K562 (cell line): Measurements from ENCODE around the gene TRAF3IP3. TPM values are rescaled to one million over a fixed set of nuclear protein-coding genes. Genes with fewer than 3 reads are reported as not detected.

Experiments used
- ADNP ChIP-seq: fragments of 200-800 bp; sonication (Bioruptor generic); IDR thresholded peaks from 2 replicates; pipeline ENCODE4 v1.6.1; 2016; ENCODE audit warnings: missing genetic modification characterization, missing compliant biosample characterization
- BRD4 ChIP-seq: fragments of 200-600 bp; sonication (generic); IDR thresholded peaks from 2 replicates; pipeline ENCODE4 v1.6.1; 2017; ENCODE audit warnings: inconsistent platforms
- CBFA2T2 ChIP-seq: fragments of 450-650 bp; conservative IDR thresholded peaks from 2 replicates; pipeline ENCODE4 v1.6.1; 2017; ENCODE audit warnings: mild to moderate bottlenecking
- EZH2 ChIP-seq: IDR thresholded peaks from 2 replicates; pipeline ENCODE4 v1.6.1; 2012; ENCODE audit warnings: low read depth, mild to moderate bottlenecking, inconsistent platforms, low read length, borderline replicate concordance
- KDM5B ChIP-seq: fragments of 200-600 bp; sonication (generic); IDR thresholded peaks from 2 replicates; pipeline ENCODE4 v1.6.1; 2012; ENCODE audit warnings: low read depth, mild to moderate bottlenecking, moderate library complexity, low read length, control low read depth, inconsistent platforms; ENCODE audit not compliant: insufficient replicate concordance
- MLLT1 ChIP-seq, 2 experiments: fragments of 450-650 bp; IDR thresholded peaks; 2 replicates each; pipeline ENCODE4 v1.6.1; 2016
- TEAD4 ChIP-seq, 2 experiments: sonication (generic) in 1 of 2; formaldehyde crosslinking in 1 of 2; IDR thresholded peaks; 2 replicates each; pipeline versions ENCODE4 v1.6.1 to v1.8.0; 2012 to 2022; ENCODE audit warnings: borderline replicate concordance in 1 of 2, inconsistent platforms in 1 of 2, low read length in 1 of 2, mild to moderate bottlenecking in 1 of 2, missing genetic modification reagents in 1 of 2
- WHSC1 ChIP-seq: IDR thresholded peaks from one replicate; pipeline ENCODE4 v1.6.1; 2012; ENCODE audit warnings: low read length, control low read depth, inconsistent platforms
- ZBTB1 ChIP-seq: sonication (generic); formaldehyde crosslinking; IDR thresholded peaks from 2 replicates; pipeline ENCODE4 v1.8.1; 2023; ENCODE audit warnings: missing genetic modification reagents, low read depth, mild to moderate bottlenecking, borderline replicate concordance
- ZFPM2 ChIP-seq: fragments of 250-450 bp; sonication (Bioruptor Pico); IDR thresholded peaks from 2 replicates; pipeline ENCODE4 v1.5.1; 2022; ENCODE audit warnings: mild to moderate bottlenecking
- ZNF124 ChIP-seq: sonication (generic); formaldehyde crosslinking; IDR thresholded peaks from 2 replicates; pipeline ENCODE4 v1.8.1; 2022; ENCODE audit warnings: missing genetic modification reagents
- ZNF174 ChIP-seq: fragments of 250-450 bp; sonication (Bioruptor Pico); IDR thresholded peaks from 2 replicates; pipeline ENCODE4 v1.4.0; 2020; ENCODE audit warnings: mild to moderate bottlenecking
- ZNF24 ChIP-seq: fragments of 450-650 bp; IDR thresholded peaks from 2 replicates; pipeline ENCODE4 v1.6.1; 2016
- ZNF282 ChIP-seq: sonication (generic); formaldehyde crosslinking; IDR thresholded peaks from 2 replicates; pipeline ENCODE4 v1.8.1; 2023; ENCODE audit warnings: missing genetic modification reagents
- ZNF407 ChIP-seq: fragments of 450-650 bp; IDR thresholded peaks from 2 replicates; pipeline ENCODE4 v1.6.1; 2016; ENCODE audit warnings: low read depth
- ZNF507 ChIP-seq: conservative IDR thresholded peaks from 2 replicates; pipeline ENCODE4 v1.6.1; 2017; ENCODE audit warnings: missing genetic modification characterization, missing compliant biosample characterization
- ZNF717 ChIP-seq: fragments of 250-450 bp; sonication (Bioruptor Pico); IDR thresholded peaks from 2 replicates; pipeline ENCODE4 v1.5.0; 2021
- polyA plus RNA-seq, 8 experiments: library from polyadenylated mRNA; depleted of rRNA in 4 of 8; stranded (reverse) in 5 of 8; unstranded in 3 of 8; fragments of >200 nt; fragmentation: Nextera tagmentation in 2 of 8; fragmentation: Illumina TruSeq in 1 of 8; extraction: Ambion mirVana in 2 of 8; extraction: Trizol in 1 of 8; gene quantifications; 2 replicates each; pipeline versions ENCODE4 v1.2.1 to v1.2.3, GENCODE V29; 2011 to 2014; ENCODE audit warnings: inconsistent platforms in 1 of 8, missing spikeins in 1 of 8
- total RNA-seq, 7 experiments: library from RNA; depleted of rRNA in 6 of 7; stranded (reverse); fragments of >200 nt in 6 of 7; fragmentation: Illumina TruSeq in 2 of 7; extraction: Trizol in 2 of 7; gene quantifications; 2 replicates each; pipeline versions ENCODE4 v1.2.1 to v1.2.3, GENCODE V29; 2011 to 2021; ENCODE audit warnings: low replicate concordance in 1 of 7
- TF ChIP-seq, protein P1 (sequence below): fragments of 450-650 bp; formaldehyde crosslinking; IDR thresholded peaks from 2 replicates; pipeline ENCODE4 v1.4.0; 2022; ENCODE audit warnings: missing genetic modification characterization

TRAF3IP3 gene
- total and polyA plus RNA-seq, 9 of the 15 experiments (the other 6 are each of a cell fraction or from before 2014, with no cell fraction given) = 0.06 to 1.1 (median 0.31) TPM

DNA sequence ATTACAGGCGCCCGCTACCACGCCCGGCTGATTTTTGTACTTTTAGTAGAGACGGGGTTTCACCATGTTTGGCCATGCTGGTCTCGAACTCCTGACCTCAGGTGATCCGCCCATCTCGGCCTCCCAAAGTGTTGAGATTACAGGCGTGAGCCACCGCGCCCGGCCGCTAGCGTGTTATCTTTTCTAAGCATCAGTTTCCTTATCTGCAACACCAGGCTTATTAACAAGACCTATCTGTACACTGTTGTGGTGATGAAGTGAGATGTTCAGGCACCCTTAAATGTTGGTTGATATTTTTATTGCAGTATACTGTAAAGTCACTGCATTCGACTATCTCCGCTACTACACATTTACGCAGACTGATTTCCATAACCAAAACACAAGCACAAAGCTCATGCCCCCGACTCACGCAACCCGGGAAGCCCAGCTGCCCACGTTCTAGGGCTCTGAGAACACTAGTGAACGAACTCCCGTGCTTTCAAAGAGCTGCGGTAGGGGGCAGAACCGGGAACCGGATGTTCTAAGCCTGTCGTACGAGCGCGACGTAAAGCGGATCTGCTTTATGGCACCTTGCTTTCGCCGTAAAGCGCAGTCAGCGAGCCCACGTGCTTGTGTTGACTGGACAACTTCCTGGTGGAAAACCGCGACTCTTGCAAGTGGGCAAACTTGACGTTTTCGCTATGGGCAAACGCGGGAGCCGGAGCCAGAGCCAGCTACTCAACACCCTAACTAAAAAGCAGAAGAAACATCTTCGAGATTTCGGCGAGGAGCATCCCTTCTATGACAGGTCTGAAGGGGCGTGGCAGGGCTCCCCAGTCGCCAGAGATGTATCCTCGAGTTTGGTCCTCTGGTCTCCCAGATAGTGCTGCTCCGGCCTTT is 71.8 kb downstream of the TRAF3IP3 start, which contains the start of gene UTP25 (continued):
- TF ChIP-seq ZNF407 = no peak
- TF ChIP-seq ADNP (tag) = peak; percentile 99
- TF ChIP-seq ZNF507 (tag) = no peak
- TF ChIP-seq ZNF174 (CRISPR knock-in tag) = no peak
- no peak for TF ChIP-seq MLLT1 (IDR thresholded peaks at IDR 0.05)
- TF ChIP-seq ZNF282 = no peak
- no peak for TF ChIP-seq EZH2
- no peak for TF ChIP-seq ZBTB1 (CRISPR knock-in tag)
- TF ChIP-seq ZNF24 = peak; percentile 32; the same call in 1 of the 2 replicates
- TF ChIP-seq TEAD4 (IDR thresholded peaks at IDR 0.05; ENCODE audit: low read length) = peak; percentile 77
- TF ChIP-seq TEAD4 (CRISPR knock-in tag; IDR thresholded peaks at IDR 0.05; ENCODE audit: borderline replicate concordance) = no peak
- TF ChIP-seq ZNF717 (CRISPR knock-in tag) = no peak
- no peak for TF ChIP-seq ZNF124 (CRISPR knock-in tag)
- TF ChIP-seq, protein P1, sequence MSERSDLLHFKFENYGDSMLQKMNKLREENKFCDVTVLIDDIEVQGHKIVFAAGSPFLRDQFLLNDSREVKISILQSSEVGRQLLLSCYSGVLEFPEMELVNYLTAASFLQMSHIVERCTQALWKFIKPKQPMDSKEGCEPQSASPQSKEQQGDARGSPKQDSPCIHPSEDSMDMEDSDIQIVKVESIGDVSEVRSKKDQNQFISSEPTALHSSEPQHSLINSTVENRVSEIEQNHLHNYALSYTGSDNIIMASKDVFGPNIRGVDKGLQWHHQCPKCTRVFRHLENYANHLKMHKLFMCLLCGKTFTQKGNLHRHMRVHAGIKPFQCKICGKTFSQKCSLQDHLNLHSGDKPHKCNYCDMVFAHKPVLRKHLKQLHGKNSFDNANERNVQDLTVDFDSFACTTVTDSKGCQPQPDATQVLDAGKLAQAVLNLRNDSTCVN (CRISPR knock-in tag) = no peak
- TF ChIP-seq CBFA2T2 = peak; percentile 76
- no peak for TF ChIP-seq ZFPM2 (CRISPR knock-in tag)
- TF ChIP-seq KDM5B = peak; percentile 59
- peak; percentile 48; the same call in 1 of the 2 replicates for TF ChIP-seq BRD4
- TF ChIP-seq WHSC1 = no peak
